ENCODE measurements around the gene GFY.

DNA sequence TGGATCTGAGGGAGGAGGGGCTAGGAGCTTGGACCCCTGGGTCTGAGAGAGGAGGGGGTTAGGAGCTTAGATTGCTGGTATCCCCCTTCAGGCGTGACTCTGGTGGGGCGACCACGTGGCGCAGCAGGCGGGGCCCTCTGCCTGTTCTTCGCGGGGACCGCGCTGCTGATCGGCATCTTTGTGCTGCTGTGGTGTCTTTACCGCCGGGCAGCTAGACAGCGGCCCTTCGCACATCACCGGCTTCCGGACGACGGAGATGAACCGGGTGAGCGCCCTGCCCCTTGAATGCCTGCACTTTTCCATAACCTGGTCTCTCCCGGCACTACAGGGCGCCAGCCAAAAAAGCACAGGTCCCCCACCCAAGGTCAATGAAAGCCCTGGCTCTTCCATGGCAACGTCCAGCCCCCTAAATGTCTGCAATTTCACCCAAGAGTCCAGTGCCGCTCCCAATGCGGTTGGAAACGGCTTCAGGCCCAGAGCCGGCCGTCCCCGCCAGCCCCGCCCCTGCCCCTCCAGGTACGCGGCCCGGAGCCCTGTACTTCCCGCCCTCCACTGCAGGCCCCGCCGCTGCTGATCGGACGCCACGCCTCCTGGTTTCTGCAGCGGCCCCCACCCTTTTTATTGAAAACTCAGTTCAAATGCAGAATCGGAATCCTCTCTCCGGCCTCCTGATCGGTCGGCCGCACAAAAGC is 2.8 kb downstream of the GFY start:
- TF ChIP-seq, protein P1, sequence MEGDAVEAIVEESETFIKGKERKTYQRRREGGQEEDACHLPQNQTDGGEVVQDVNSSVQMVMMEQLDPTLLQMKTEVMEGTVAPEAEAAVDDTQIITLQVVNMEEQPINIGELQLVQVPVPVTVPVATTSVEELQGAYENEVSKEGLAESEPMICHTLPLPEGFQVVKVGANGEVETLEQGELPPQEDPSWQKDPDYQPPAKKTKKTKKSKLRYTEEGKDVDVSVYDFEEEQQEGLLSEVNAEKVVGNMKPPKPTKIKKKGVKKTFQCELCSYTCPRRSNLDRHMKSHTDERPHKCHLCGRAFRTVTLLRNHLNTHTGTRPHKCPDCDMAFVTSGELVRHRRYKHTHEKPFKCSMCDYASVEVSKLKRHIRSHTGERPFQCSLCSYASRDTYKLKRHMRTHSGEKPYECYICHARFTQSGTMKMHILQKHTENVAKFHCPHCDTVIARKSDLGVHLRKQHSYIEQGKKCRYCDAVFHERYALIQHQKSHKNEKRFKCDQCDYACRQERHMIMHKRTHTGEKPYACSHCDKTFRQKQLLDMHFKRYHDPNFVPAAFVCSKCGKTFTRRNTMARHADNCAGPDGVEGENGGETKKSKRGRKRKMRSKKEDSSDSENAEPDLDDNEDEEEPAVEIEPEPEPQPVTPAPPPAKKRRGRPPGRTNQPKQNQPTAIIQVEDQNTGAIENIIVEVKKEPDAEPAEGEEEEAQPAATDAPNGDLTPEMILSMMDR (IDR thresholded peaks at IDR 0.05) = no peak
- TF ChIP-seq POLR2A (IDR thresholded peaks at IDR 0.05) = no peak

All from breast epithelium (tissue), 3 donors.